Adipose tissue (tissue), 3 donors: ENCODE results near the gene PPFIA2. TPM values are rescaled to one million over a fixed set of nuclear protein-coding genes. Genes with fewer than 3 reads are reported as not detected.
"Not testable (repeated sequence)": the region's sequence is repeated elsewhere in the genome, so short reads cannot be mapped to it uniquely, and the experiment has no call there.

Experiments used
- H3K27ac ChIP-seq: one replicate; pipeline ENCODE4 v1.5.1; 2013; ENCODE audit warnings: low read depth, low read length
- WGBS, 3 donors: extraction: QIAGEN DNeasy Blood & Tissue Kit; methylation state at CpG; one replicate each; pipeline ENCODE4 v1.1.7; 2013; 5-methylcytosine and 5-hydroxymethylcytosine counted together
- polyA plus RNA-seq, 3 donors: library from polyadenylated mRNA; stranded (reverse); fragments of 200-250 nt; gene quantifications; one replicate each; pipeline ENCODE4 v1.2.3, GENCODE V29; 2013
- donor health status: healthy with polysubstance abuse.
- donor health status: Bipolar disorder and iron deficiency.
- donor health status: healthy.

PPFIA2 gene
- polyA plus RNA-seq, 3 donors = 0.02 to 0.27 (median 0.22) TPM

GRCh38 chr12:81692008-81692407 lies 67.1 kb downstream of the PPFIA2 start:
- WGBS, 3 donors = 19 to 66% (median 48%) methylated on average over 1 of the region's 1 CpG
- no peak overlapping the region for H3K27ac ChIP-seq

GRCh38 chr12:81683881-81684280 lies 75.3 kb downstream of the PPFIA2 start:
- WGBS, 3 donors = 47 to 70% (median 66%) methylated on average over 1 of the region's 1 CpG

GRCh38 chr12:81679614-81680013 lies 79.5 kb downstream of the PPFIA2 start:
- WGBS, 3 donors = 39 to 80% (median 76%) methylated on average over 2 of the region's 2 CpGs

More at GRCh38 chr12:81683881-81684280, 75.3 kb downstream of the PPFIA2 start:
- H3K27ac ChIP-seq = no peak overlapping the region

GRCh38 chr12:81670759-81671158 lies 88.4 kb downstream of the PPFIA2 start:
- no peak overlapping the region for H3K27ac ChIP-seq

More at GRCh38 chr12:81679614-81680013, 79.5 kb downstream of the PPFIA2 start:
- H3K27ac ChIP-seq = no peak overlapping the region

- no peak overlapping the region for H3K27ac ChIP-seq
- 18 to 19% (median 19%) methylated on average over 1 of the region's 1 CpG for WGBS, 3 donors
Observed at GRCh38 chr12:81668475-81668874, 90.7 kb downstream of the PPFIA2 start.

GRCh38 chr12:81659310-81659709 lies 99.8 kb downstream of the PPFIA2 start:
- WGBS, 3 donors = 89 to 90% (median 89%) methylated on average over 6 of the region's 6 CpGs
- not testable (repeated sequence) for H3K27ac ChIP-seq

- H3K27ac ChIP-seq = no peak overlapping the region
Observed at GRCh38 chr12:81644503-81644902, 114.6 kb downstream of the PPFIA2 start.

GRCh38 chr12:81639196-81639595 lies 120.0 kb downstream of the PPFIA2 start:
- WGBS, 3 donors = 62 to 69% (median 65%) methylated on average over 1 of the region's 1 CpG
- no peak overlapping the region for H3K27ac ChIP-seq

More at GRCh38 chr12:81644503-81644902, 114.6 kb downstream of the PPFIA2 start:
- 0 to 6% (median 3%) methylated on average over 1 of the region's 1 CpG for WGBS, 3 donors

GRCh38 chr12:81633127-81633526 lies 126.0 kb downstream of the PPFIA2 start:
- no peak overlapping the region for H3K27ac ChIP-seq

GRCh38 chr12:81627336-81628189 lies 131.6 kb downstream of the PPFIA2 start:
- 14 to 15% (median 14%) methylated on average over 4 of the region's 4 CpGs for WGBS, 3 donors
- H3K27ac ChIP-seq = no peak overlapping the region

- WGBS, 3 donors = 37 to 43% (median 38%) methylated on average over 1 of the region's 1 CpG
- no peak overlapping the region for H3K27ac ChIP-seq
Observed at GRCh38 chr12:81626406-81626805, 132.7 kb downstream of the PPFIA2 start.

- 45 to 57% (median 48%) methylated on average over 2 of the region's 2 CpGs for WGBS, 3 donors
- no peak overlapping the region for H3K27ac ChIP-seq
Observed at GRCh38 chr12:81617915-81618314, 141.2 kb downstream of the PPFIA2 start.

- no peak overlapping the region for H3K27ac ChIP-seq
- 77 to 81% (median 79%) methylated on average over 3 of the region's 3 CpGs for WGBS, 3 donors
Observed at GRCh38 chr12:81615026-81615588, 144.0 kb downstream of the PPFIA2 start.

GRCh38 chr12:81610955-81611889 lies 147.9 kb downstream of the PPFIA2 start:
- no peak overlapping the region for H3K27ac ChIP-seq
- WGBS, 3 donors = 74 to 82% (median 78%) methylated on average over 18 of the region's 18 CpGs

- no peak overlapping the region for H3K27ac ChIP-seq
- WGBS, 3 donors = 36 to 55% (median 42%) methylated on average over 7 of the region's 7 CpGs
Observed at GRCh38 chr12:81597928-81598604, 161.1 kb downstream of the PPFIA2 start.

GRCh38 chr12:81596558-81596957 lies 162.6 kb downstream of the PPFIA2 start:
- WGBS, 3 donors = 47 to 55% (median 52%) methylated on average over 1 of the region's 1 CpG
- no peak overlapping the region for H3K27ac ChIP-seq

GRCh38 chr12:81591256-81591655 lies 167.9 kb downstream of the PPFIA2 start:
- WGBS, 3 donors = 67 to 81% (median 71%) methylated on average over 4 of the region's 4 CpGs
- no peak overlapping the region for H3K27ac ChIP-seq

GRCh38 chr12:81590703-81591102 lies 168.4 kb downstream of the PPFIA2 start:
- 61 to 84% (median 81%) methylated on average over 2 of the region's 2 CpGs for WGBS, 3 donors
- not testable (repeated sequence) for H3K27ac ChIP-seq
